Fibroblast of gingiva (primary cell): ENCODE measurements around the gene TSHZ2.

Experiments used
- DNase-seq: peaks from one replicate; pipeline ENCODE4 v3.0.0-alpha.2; 2011; ENCODE audit warnings: low read depth

TSHZ2 gene

GRCh38 chr20:53208110-53208832 lies 236.1 kb downstream of the TSHZ2 start:
- no peak for DNase-seq

GRCh38 chr20:53210041-53210440 lies 237.9 kb downstream of the TSHZ2 start:
- no peak for DNase-seq

GRCh38 chr20:53210931-53211330 lies 238.8 kb downstream of the TSHZ2 start:
- no peak for DNase-seq

GRCh38 chr20:53212018-53212417 lies 239.9 kb downstream of the TSHZ2 start:
- DNase-seq: no peak

GRCh38 chr20:53214392-53214791 lies 242.2 kb downstream of the TSHZ2 start:
- no peak for DNase-seq

GRCh38 chr20:53215166-53215565 lies 243.0 kb downstream of the TSHZ2 start:
- no peak for DNase-seq

- no peak for DNase-seq
These were observed 244.3 kb downstream of the TSHZ2 start for GRCh38 chr20:53216478-53216855.

GRCh38 chr20:53216856-53217576 lies 244.9 kb downstream of the TSHZ2 start:
- DNase-seq: no peak

- DNase-seq: no peak
These were observed 248.5 kb downstream of the TSHZ2 start for GRCh38 chr20:53220482-53221307.

- no peak for DNase-seq
These were observed 249.6 kb downstream of the TSHZ2 start for GRCh38 chr20:53221731-53222130.

- no peak for DNase-seq
These were observed 250.3 kb downstream of the TSHZ2 start for GRCh38 chr20:53222416-53222815.

- no peak for DNase-seq
These were observed 250.8 kb downstream of the TSHZ2 start for GRCh38 chr20:53222932-53223331.

GRCh38 chr20:53223626-53224172 lies 251.5 kb downstream of the TSHZ2 start:
- no peak for DNase-seq

GRCh38 chr20:53224851-53225250 lies 252.7 kb downstream of the TSHZ2 start:
- DNase-seq: no peak

- no peak for DNase-seq
These were observed 254.7 kb downstream of the TSHZ2 start for GRCh38 chr20:53226826-53227225.

GRCh38 chr20:53227523-53227922 lies 255.4 kb downstream of the TSHZ2 start:
- DNase-seq: no peak

GRCh38 chr20:53231061-53231460 lies 258.9 kb downstream of the TSHZ2 start:
- no peak for DNase-seq

GRCh38 chr20:53237461-53237860 lies 265.3 kb downstream of the TSHZ2 start:
- DNase-seq: no peak

GRCh38 chr20:53238121-53238660 lies 266.0 kb downstream of the TSHZ2 start:
- no peak for DNase-seq

GRCh38 chr20:53243152-53243551 lies 271.0 kb downstream of the TSHZ2 start:
- DNase-seq: no peak

- no peak for DNase-seq
These were observed 272.6 kb downstream of the TSHZ2 start for GRCh38 chr20:53244711-53245110.

- no peak for DNase-seq
These were observed 273.4 kb downstream of the TSHZ2 start for GRCh38 chr20:53245574-53245973.
